DND-41 (cell line): ENCODE measurements around the gene PDIA6.

Experiments
- ATAC-seq: fragments of 200-7000 bp; cut with Tn5 transposase; 3 replicates; pipeline ENCODE4 v1.9.1; 2021; ENCODE audit warnings: low read depth; ENCODE audit not compliant: insufficient read depth
- DNase-seq: peaks from one replicate; pipeline ENCODE4 v3.0.0-alpha.2; 2020
- H2AFZ ChIP-seq: 2 replicates; pipeline ENCODE4 v1.6.0; 2012; ENCODE audit warnings: low read depth, low read length
- H3K27ac ChIP-seq: 2 replicates; pipeline ENCODE4 v1.5.1; 2012; ENCODE audit warnings: low read length, inconsistent platforms
- H3K27me3 ChIP-seq: fragments of 200-600 bp; sonication (generic); 2 replicates; pipeline ENCODE4 v1.6.0; 2012; ENCODE audit warnings: low read length, mild to moderate bottlenecking, inconsistent platforms; ENCODE audit not compliant: insufficient read depth, poor library complexity
- H3K36me3 ChIP-seq: 2 replicates; pipeline ENCODE4 v1.5.1; 2012; ENCODE audit warnings: low read length, inconsistent platforms; ENCODE audit not compliant: insufficient read depth
- H3K4me1 ChIP-seq: 2 replicates; pipeline ENCODE4 v1.5.1; 2012; ENCODE audit warnings: mild to moderate bottlenecking, low read length; ENCODE audit not compliant: insufficient read depth
- H3K4me2 ChIP-seq: 2 replicates; pipeline ENCODE4 v1.6.0; 2012; ENCODE audit warnings: mild to moderate bottlenecking, moderate library complexity, low read length, inconsistent platforms; ENCODE audit not compliant: insufficient read depth
- H3K4me3 ChIP-seq, 2 experiments: fragments of 200-600 bp in 1 of 2; shearing (Covaris generic) in 1 of 2; 2 replicates each; pipeline ENCODE4 v1.5.1; 2012 to 2016; ENCODE audit warnings: inconsistent platforms in 2 of 2, low read length in 2 of 2, mild to moderate bottlenecking in 2 of 2, low read depth in 1 of 2, moderate library complexity in 1 of 2
- H3K79me2 ChIP-seq: 2 replicates; pipeline ENCODE4 v1.6.0; 2012; ENCODE audit warnings: low read length, inconsistent platforms; ENCODE audit not compliant: insufficient read depth
- H3K9ac ChIP-seq: 2 replicates; pipeline ENCODE4 v1.6.0; 2012; ENCODE audit warnings: low read depth, mild to moderate bottlenecking, inconsistent platforms, low read length, moderate library complexity
- H3K9me3 ChIP-seq: 2 replicates; pipeline ENCODE4 v1.5.1; 2012; ENCODE audit warnings: low read length, moderate library complexity, mild to moderate bottlenecking, inconsistent platforms; ENCODE audit not compliant: insufficient read depth, severe bottlenecking
- H4K20me1 ChIP-seq: 2 replicates; pipeline ENCODE4 v1.6.0; 2012; ENCODE audit warnings: low read length; ENCODE audit not compliant: insufficient read depth
- CTCF ChIP-seq: IDR thresholded peaks from 2 replicates; pipeline ENCODE4 v1.5.1; 2012; ENCODE audit warnings: borderline replicate concordance, low read length, moderate library complexity, mild to moderate bottlenecking; ENCODE audit not compliant: poor library complexity, severe bottlenecking; ENCODE audit errors: extremely low read depth
- EZH2 ChIP-seq: IDR thresholded peaks from 3 replicates; pipeline ENCODE4 v1.6.1; 2012; ENCODE audit warnings: borderline replicate concordance, low read depth, mild to moderate bottlenecking, moderate library complexity, low read length, inconsistent platforms; ENCODE audit not compliant: severe bottlenecking

PDIA6 gene

DNA sequence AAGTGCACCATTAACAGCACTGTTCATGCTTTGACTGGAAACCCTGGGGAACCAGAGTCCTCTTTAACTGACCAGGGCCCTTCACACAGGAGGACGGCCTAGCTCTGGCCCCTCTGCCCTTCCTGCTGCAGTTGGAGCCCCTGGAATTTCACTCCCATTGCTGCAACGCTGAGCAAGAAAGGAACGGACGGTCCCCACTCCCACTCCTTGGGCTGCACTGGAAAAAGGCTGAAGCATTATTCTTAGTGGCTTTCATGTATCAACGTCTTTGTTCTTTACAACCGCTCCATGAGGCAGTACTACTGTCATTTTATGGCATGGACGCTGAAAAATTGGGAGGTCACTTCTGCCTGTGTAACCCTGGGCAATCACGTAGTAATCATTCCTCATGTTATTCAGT lies 9.9 kb downstream of the PDIA6 start:
- no peak for DNase-seq
- peaks cover 35% of the 10 kb centered on the region; the same call in 1 of the 2 replicates for H4K20me1 ChIP-seq

DNA sequence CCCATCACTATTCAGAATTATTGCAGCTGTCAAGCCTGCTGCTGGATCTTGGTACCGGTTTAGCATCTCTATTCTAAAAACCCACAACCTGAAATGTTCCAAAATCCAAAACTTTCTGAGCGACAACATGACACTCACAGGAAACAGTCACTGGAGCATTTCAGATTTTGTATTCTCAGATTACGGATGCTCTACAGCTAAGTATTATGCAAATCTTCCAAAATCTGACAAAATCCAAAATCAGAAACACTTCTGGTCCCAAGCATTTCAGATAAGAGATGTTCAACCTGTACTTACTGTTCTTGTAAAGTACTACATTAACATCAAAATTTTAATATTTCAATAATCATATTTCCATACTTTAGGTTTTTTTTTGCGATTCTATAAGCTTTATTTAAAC lies 12.4 kb downstream of the PDIA6 start:
- DNase-seq (no peak), ATAC-seq (no peak)
- no peaks in the 10 kb centered on the region for H3K4me1 ChIP-seq
- H3K4me3 ChIP-seq = no peak overlapping the region
- H3K9ac ChIP-seq = no peak overlapping the region
- H3K4me2 ChIP-seq = no peak overlapping the region
- peaks cover 69% of the 10 kb centered on the region for H3K36me3 ChIP-seq
- H3K27me3 ChIP-seq = no peaks in the 10 kb centered on the region
- H3K9me3 ChIP-seq = no peaks in the 10 kb centered on the region
- TF ChIP-seq EZH2 = no peak
- TF ChIP-seq CTCF = no peak
- no peak overlapping the region for H3K27ac ChIP-seq
- H3K79me2 ChIP-seq = peaks cover 72% of the 10 kb centered on the region
- H4K20me1 ChIP-seq = peaks cover 32% of the 10 kb centered on the region; the same call in 1 of the 2 replicates
- H2AFZ ChIP-seq = no peak overlapping the region

More for the DNA sequence above, 9.9 kb downstream of the PDIA6 start:
- TF ChIP-seq EZH2 = no peak
- TF ChIP-seq CTCF = no peak
- Histone ChIP-seq H3K27ac (no peak overlapping the region), H3K4me2 (no peak overlapping the region), H3K4me1 (0 out of 2 replicates have a peak, but pooled peaks cover 6% of the 10 kb centered on the region), H3K27me3 (no peaks in the 10 kb centered on the region), H3K36me3 (peaks cover 46% of the 10 kb centered on the region), H3K9me3 (no peaks in the 10 kb centered on the region), H3K79me2 (peaks cover 75% of the 10 kb centered on the region), H2AFZ (no peak overlapping the region), H3K9ac (no peak overlapping the region), H3K4me3 (no peak overlapping the region)
- ATAC-seq = no peak

- Histone ChIP-seq H3K27me3 (no peaks in the 10 kb centered on the region), H3K9ac (no peak overlapping the region), H3K4me3 (no peak overlapping the region), H2AFZ (no peak overlapping the region), H3K79me2 (peaks cover 66% of the 10 kb centered on the region), H3K4me2 (no peak overlapping the region), H4K20me1 (peaks cover 32% of the 10 kb centered on the region; the same call in 1 of the 2 replicates), H3K9me3 (no peaks in the 10 kb centered on the region), H3K36me3 (peaks cover 74% of the 10 kb centered on the region), H3K4me1 (no peaks in the 10 kb centered on the region), H3K27ac (no peak overlapping the region)
- TF ChIP-seq EZH2 (no peak), CTCF (peak; percentile 29)
- DNase-seq (no peak), ATAC-seq (no peak)
These were observed 13.8 kb downstream of the PDIA6 start for GRCh38 chr2:10798783-10799182.

- H3K27ac ChIP-seq = no peak overlapping the region
- H3K36me3 ChIP-seq = peaks cover 83% of the 10 kb centered on the region
- H3K4me3 ChIP-seq = no peak overlapping the region
- H3K27me3 ChIP-seq = no peaks in the 10 kb centered on the region
- no peak overlapping the region for H3K4me2 ChIP-seq
- no peak overlapping the region for H2AFZ ChIP-seq
- H4K20me1 ChIP-seq = peaks cover 26% of the 10 kb centered on the region; the same call in 1 of the 2 replicates
- H3K9me3 ChIP-seq = no peaks in the 10 kb centered on the region
- no peak for TF ChIP-seq EZH2
- TF ChIP-seq CTCF = no peak
- H3K4me1 ChIP-seq = no peaks in the 10 kb centered on the region
- no peak for DNase-seq
- H3K9ac ChIP-seq = no peak overlapping the region
- no peak for ATAC-seq
- peaks cover 47% of the 10 kb centered on the region for H3K79me2 ChIP-seq
These were observed 15.9 kb downstream of the PDIA6 start for GRCh38 chr2:10796703-10797102.
